VCaP (cell line): ENCODE data around the gene INCENP.
A peak's percentile ranks its signal among the peaks of the same experiment; 100 is the strongest.

Experiments used
- H3K27ac ChIP-seq: fragments of 450-650 bp; 2 replicates; pipeline ENCODE4 v1.5.1; 2017
- CTCF ChIP-seq: fragments of 450-650 bp; conservative IDR thresholded peaks from 2 replicates; pipeline ENCODE4 v1.5.1; 2017; ENCODE audit warnings: mild to moderate bottlenecking, moderate library complexity

Gene INCENP

GRCh38 chr11:62088331-62088933 lies 35.4 kb upstream of the INCENP start:
- no peak overlapping the region for H3K27ac ChIP-seq
- no peak for TF ChIP-seq CTCF

- no peak overlapping the region for H3K27ac ChIP-seq
- TF ChIP-seq CTCF, result no peak
Observed at GRCh38 chr11:62103141-62103540, 20.7 kb upstream of the INCENP start.

- H3K27ac ChIP-seq, result no peak overlapping the region
- no peak for TF ChIP-seq CTCF
Observed at GRCh38 chr11:62103986-62104385, 19.8 kb upstream of the INCENP start.

- no peak for TF ChIP-seq CTCF
- H3K27ac ChIP-seq, result no peak overlapping the region
Observed at GRCh38 chr11:62104816-62105653, 18.8 kb upstream of the INCENP start.

DNA sequence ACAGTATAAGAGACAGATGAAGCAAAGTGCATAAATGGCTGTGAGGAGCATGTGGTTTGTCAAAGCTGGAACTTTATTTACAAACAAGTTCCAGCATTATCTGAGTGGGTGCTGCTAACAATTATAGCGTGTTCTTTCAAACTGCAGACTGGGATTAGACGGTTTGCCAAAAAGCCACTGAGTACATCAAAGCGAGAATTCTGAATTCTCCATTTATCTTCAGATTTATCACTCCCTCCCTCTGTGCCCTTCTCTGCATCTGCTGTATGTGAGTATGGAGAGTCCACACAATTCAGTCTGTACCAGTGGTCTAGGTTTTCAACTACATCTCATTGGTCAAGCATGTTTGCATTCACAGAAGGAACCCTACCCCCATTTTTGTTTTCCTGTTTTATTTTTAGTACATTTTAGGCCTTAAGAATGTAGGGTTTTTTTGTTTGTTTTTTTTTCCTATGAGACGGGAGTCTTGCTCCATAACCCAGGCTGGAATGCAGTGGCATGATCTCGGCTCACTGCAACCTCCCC lies 18.1 kb upstream of the INCENP start:
- TF ChIP-seq CTCF, result no peak
- H3K27ac ChIP-seq, result no peak overlapping the region

DNA sequence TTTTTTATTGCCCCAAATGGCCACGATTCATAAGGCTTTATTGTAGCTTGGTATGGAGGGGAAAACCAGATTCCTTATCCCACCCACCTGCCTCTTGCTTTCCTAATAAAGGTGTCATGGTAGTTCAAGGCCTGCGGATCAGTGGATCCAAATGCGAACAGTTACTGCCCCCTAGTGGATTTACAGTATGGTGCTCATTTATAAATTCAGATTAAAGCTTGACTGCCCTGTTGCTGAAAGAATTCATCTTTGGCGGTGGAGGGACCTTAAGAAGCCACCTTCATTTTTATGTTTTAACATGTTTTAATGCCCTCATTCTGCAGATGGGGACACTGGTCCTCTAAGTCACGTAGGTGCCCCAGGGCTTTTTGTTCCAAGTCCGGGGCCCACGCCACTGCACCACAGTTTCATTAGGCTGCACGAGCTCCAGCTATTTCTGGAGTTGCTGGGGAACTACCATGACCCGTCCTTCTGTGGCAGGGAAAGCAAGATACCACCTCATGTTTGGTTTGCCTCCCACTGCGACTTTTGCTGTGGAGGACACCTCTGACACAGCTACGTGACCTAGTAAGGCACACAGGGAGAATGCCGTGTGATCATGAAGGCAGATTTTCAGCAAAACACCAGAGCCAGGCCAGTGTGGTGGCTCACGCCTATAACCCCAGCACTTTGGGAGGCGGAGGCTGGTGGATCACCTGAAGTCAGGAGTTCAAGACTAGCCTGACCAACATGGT lies 15.6 kb upstream of the INCENP start:
- peak; percentile 87 for TF ChIP-seq CTCF
- H3K27ac ChIP-seq, result no peak overlapping the region

DNA sequence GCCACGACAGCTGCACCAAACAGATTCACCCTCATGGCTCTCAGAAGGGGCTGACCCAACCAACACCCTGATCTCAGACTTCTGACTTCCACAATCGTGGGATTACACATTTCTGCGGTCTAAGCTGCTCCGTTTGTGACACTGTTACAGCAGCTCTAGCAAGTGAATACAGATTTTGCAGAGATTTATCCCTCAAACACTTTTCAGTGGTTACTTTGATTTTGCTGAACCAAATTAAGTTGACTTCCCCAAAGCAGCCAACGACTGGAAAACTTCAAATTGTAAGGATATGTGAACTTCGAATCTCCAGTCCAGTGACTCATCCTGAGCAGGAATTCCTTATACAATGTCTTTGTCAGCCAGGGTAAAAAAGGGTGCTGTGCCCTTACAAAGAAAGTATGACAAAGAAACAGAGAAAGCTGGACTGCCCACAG lies 14.8 kb upstream of the INCENP start:
- TF ChIP-seq CTCF, result no peak
- no peak overlapping the region for H3K27ac ChIP-seq
